SK-N-SH treated with all-trans-retinoic acid at 6 μM for 48 hours (cell line): Measurements from ENCODE around the gene CTH.
"Not testable (repeated sequence)": the region's sequence is repeated elsewhere in the genome, so short reads cannot be mapped to it uniquely, and the experiment has no call there.

ENCODE experiments used
- TCF4 ChIP-seq: fragments of 250-450 bp; sonication (Bioruptor Pico); IDR thresholded peaks from 2 replicates; pipeline ENCODE4 v1.8.0; 2021; ENCODE audit warnings: mild to moderate bottlenecking, moderate library complexity, borderline replicate concordance
- ZNF565 ChIP-seq: fragments of 450-650 bp; formaldehyde crosslinking; conservative IDR thresholded peaks from 2 replicates; pipeline ENCODE4 v1.5.0; 2020; ENCODE audit warnings: low read depth, mild to moderate bottlenecking, moderate library complexity
- TF ChIP-seq, protein P1 (sequence below): fragments of 250-450 bp; sonication (Bioruptor Pico); IDR thresholded peaks from 2 replicates; pipeline ENCODE4 v1.8.0; 2021; ENCODE audit warnings: low read depth, mild to moderate bottlenecking, moderate library complexity, borderline replicate concordance
- TF ChIP-seq, protein P2 (sequence below): fragments of 250-450 bp; sonication (Bioruptor Pico); IDR thresholded peaks from 2 replicates; pipeline ENCODE4 v1.8.0; 2020; ENCODE audit warnings: mild to moderate bottlenecking, moderate library complexity, borderline replicate concordance

DNA sequence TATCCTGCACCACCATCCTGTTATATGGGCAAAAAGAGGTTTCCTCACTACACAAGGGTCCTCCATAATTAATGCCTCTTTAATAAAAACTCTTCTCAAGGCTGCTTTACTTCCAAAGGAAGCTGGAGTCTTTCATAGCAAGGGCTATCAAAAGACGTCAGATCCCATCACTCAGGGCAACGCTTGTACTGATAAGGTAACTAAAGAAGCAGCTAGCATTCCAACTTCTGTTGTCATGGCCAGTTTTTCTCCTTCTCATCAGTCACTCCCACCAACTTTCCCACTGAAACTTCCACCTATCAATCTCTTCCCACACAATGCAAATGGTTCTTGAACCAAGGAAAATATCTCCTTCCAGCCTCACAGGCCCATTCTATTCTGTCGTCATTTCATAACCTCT, 39.5 kb upstream of the CTH start:
- TF ChIP-seq, protein P1, sequence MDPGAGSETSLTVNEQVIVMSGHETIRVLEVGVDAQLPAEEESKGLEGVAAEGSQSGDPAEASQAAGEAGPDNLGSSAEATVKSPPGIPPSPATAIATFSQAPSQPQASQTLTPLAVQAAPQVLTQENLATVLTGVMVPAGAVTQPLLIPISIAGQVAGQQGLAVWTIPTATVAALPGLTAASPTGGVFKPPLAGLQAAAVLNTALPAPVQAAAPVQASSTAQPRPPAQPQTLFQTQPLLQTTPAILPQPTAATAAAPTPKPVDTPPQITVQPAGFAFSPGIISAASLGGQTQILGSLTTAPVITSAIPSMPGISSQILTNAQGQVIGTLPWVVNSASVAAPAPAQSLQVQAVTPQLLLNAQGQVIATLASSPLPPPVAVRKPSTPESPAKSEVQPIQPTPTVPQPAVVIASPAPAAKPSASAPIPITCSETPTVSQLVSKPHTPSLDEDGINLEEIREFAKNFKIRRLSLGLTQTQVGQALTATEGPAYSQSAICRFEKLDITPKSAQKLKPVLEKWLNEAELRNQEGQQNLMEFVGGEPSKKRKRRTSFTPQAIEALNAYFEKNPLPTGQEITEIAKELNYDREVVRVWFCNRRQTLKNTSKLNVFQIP (CRISPR knock-in tag), result not testable (repeated sequence)
- TF ChIP-seq ZNF565, TCF4 (CRISPR knock-in tag): not testable (repeated sequence)
- TF ChIP-seq, protein P2, sequence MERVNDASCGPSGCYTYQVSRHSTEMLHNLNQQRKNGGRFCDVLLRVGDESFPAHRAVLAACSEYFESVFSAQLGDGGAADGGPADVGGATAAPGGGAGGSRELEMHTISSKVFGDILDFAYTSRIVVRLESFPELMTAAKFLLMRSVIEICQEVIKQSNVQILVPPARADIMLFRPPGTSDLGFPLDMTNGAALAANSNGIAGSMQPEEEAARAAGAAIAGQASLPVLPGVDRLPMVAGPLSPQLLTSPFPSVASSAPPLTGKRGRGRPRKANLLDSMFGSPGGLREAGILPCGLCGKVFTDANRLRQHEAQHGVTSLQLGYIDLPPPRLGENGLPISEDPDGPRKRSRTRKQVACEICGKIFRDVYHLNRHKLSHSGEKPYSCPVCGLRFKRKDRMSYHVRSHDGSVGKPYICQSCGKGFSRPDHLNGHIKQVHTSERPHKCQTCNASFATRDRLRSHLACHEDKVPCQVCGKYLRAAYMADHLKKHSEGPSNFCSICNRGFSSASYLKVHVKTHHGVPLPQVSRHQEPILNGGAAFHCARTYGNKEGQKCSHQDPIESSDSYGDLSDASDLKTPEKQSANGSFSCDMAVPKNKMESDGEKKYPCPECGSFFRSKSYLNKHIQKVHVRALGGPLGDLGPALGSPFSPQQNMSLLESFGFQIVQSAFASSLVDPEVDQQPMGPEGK, result not testable (repeated sequence)
